Esophagus muscularis mucosa (tissue), 4 donors: ENCODE results near the gene LCE2B. TPM values are rescaled to one million over a fixed set of nuclear protein-coding genes. Genes with fewer than 3 reads are reported as not detected.
A peak's percentile ranks its signal among the peaks of the same experiment; 100 is the strongest.
"Not testable (repeated sequence)": the region's sequence is repeated elsewhere in the genome, so short reads cannot be mapped to it uniquely, and the experiment has no call there.

ENCODE experiments used
- DNase-seq: peaks from one replicate; pipeline ENCODE4 v3.0.0-alpha.2; 2017; ENCODE audit errors: extremely low spot score
- H3K27ac ChIP-seq, 4 donors: fragments of 200-600 bp; sonication (generic); replicated peaks in 1 of 4; 1 replicate in 3 of 4; 2 replicates in 1 of 4; pipeline ENCODE4 v1.5.1; 2016 to 2019; ENCODE audit warnings: mild to moderate bottlenecking in 1 of 4
- H3K27me3 ChIP-seq, 4 donors: fragments of 200-600 bp; sonication (generic); one replicate each; pipeline versions ENCODE4 v1.5.1 to v1.6.0; 2016 to 2019
- H3K36me3 ChIP-seq, 4 donors: fragments of 200-600 bp; sonication (generic); one replicate each; pipeline ENCODE4 v1.5.1; 2016 to 2019
- H3K4me1 ChIP-seq, 4 donors: fragments of 200-600 bp; sonication (generic); one replicate each; pipeline ENCODE4 v1.5.1; 2016 to 2019
- H3K4me3 ChIP-seq, 4 donors: fragments of 200-600 bp; sonication (generic); 1 replicate in 2 of 4; 2 replicates in 2 of 4; pipeline ENCODE4 v1.5.1; 2016 to 2019; ENCODE audit warnings: mild to moderate bottlenecking in 4 of 4, moderate library complexity in 1 of 4
- H3K9me3 ChIP-seq, 4 donors: fragments of 200-600 bp; sonication (generic); 1 replicate in 3 of 4; 2 replicates in 1 of 4; pipeline ENCODE4 v1.5.1; 2016 to 2019
- CTCF ChIP-seq, 3 experiments: fragments of 200-600 bp in 2 of 3; fragments of 450-650 bp in 1 of 3; sonication (generic) in 2 of 3; IDR thresholded peaks; one replicate each; pipeline ENCODE4 v1.5.1; 2017 to 2019; ENCODE audit warnings: antibody characterized with exemption in 3 of 3, mild to moderate bottlenecking in 2 of 3, moderate library complexity in 1 of 3
- EP300 ChIP-seq: sonication (generic); formaldehyde crosslinking; IDR thresholded peaks from one replicate; pipeline ENCODE4 v1.6.1; 2017; ENCODE audit warnings: antibody characterized with exemption
- POLR2A ChIP-seq: fragments of 450-650 bp; IDR thresholded peaks from one replicate; pipeline ENCODE4 v1.6.1; 2017; ENCODE audit warnings: antibody characterized with exemption, moderate library complexity, mild to moderate bottlenecking, low read depth
- POLR2AphosphoS5 ChIP-seq, 2 donors: sonication (generic); formaldehyde crosslinking; IDR thresholded peaks; one replicate each; pipeline ENCODE4 v1.6.1; 2017; ENCODE audit warnings: antibody characterized with exemption in 2 of 2
- WGBS: methylation state at CpG from one replicate; pipeline ENCODE4 v1.1.5; 2018; 5-methylcytosine and 5-hydroxymethylcytosine counted together
- intact Hi-C: fragments of 100-400 bp; cut with DNase I; formaldehyde crosslinking; loops from one replicate; pipeline ENCODE4 v1.15.1; 2023
- total RNA-seq, 4 donors: library from RNA; depleted of rRNA; stranded (reverse); fragments of >200 nt; gene quantifications; one replicate each; pipeline versions ENCODE4 v1.1.0 to v1.2.1, GENCODE V29; 2016

The LCE2B gene, protein sequence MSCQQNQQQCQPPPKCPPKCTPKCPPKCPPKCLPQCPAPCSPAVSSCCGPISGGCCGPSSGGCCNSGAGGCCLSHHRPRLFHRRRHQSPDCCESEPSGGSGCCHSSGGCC
- total RNA-seq, result not detected

DNA sequence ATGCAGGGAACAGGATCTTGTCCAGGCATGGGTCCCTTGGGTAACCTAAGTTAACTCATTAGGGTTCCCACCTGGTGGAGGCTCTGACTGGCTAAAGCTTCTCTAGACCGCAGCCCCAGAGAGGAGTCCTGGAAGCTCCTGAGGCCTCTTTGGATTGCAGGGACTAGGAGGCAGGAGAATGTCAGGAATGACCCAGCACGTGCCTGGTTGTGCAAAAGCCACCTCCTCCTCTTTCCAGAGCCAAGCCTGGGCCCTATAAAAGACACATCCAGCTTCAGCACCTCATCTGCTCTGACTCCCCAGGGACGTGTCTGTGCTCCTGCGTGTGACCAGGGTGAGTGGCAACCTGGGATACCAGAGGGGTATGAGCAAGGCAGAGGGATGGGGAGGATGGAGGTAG, at the start of gene LCE2B:
LCE2B (plus strand) TSS at position 301 of the 400 bp plus-strand sequence. CDS start 721 bp downstream, outside the sequence.
- H3K36me3 ChIP-seq, H3K4me3 ChIP-seq, H3K9me3 ChIP-seq, DNase-seq, H3K27me3 ChIP-seq, H3K27ac ChIP-seq, H3K4me1 ChIP-seq, intact Hi-C loops: not testable (repeated sequence)
- WGBS, result 66% methylated on average over 4 of the region's 4 CpGs

- Histone ChIP-seq H3K9me3 (peaks cover 0 to 6% (median 0%) of the 10 kb centered on the region in 4 donors), H3K27ac (no peak overlapping the region), H3K4me3 (no peak overlapping the region), H3K4me1 (no peaks in the 10 kb centered on the region), H3K36me3 (no peaks in the 10 kb centered on the region), H3K27me3 (no peaks in the 10 kb centered on the region)
- intact Hi-C loops, result no loop called here
- DNase-seq, result peak; percentile 31
- WGBS, result 73% methylated on average over 1 of the region's 1 CpG
- TF ChIP-seq POLR2AphosphoS5 (IDR thresholded peaks at IDR 0.05), result no peak
- TF ChIP-seq CTCF (IDR thresholded peaks at IDR 0.05), result no peak
Observed at GRCh38 chr1:152640351-152640750, 45.6 kb upstream of the LCE2B start.

GRCh38 chr1:152643945-152644344, 42.0 kb upstream of the LCE2B start:
- peak; percentile 29 for DNase-seq
- TF ChIP-seq EP300 (no peak), CTCF (IDR thresholded peaks at IDR 0.05) (no peak), POLR2AphosphoS5 (IDR thresholded peaks at IDR 0.05) (no peak), POLR2A (no peak)
- H3K4me3 ChIP-seq, result no peak overlapping the region
- no peaks in the 10 kb centered on the region for H3K27me3 ChIP-seq
- H3K27ac ChIP-seq, result no peak overlapping the region
- no peaks in the 10 kb centered on the region for H3K36me3 ChIP-seq
- H3K4me1 ChIP-seq, result no peaks in the 10 kb centered on the region
- peaks cover 0 to 2% (median 0%) of the 10 kb centered on the region in 4 donors for H3K9me3 ChIP-seq
- intact Hi-C loops, result no loop called here
- WGBS, result 58% methylated on average over 3 of the region's 3 CpGs

GRCh38 chr1:152645146-152645545, 40.8 kb upstream of the LCE2B start:
- 62% methylated on average over 3 of the region's 3 CpGs for WGBS
- Histone ChIP-seq H3K4me1 (no peaks in the 10 kb centered on the region), H3K27ac (no peak overlapping the region), H3K36me3 (no peaks in the 10 kb centered on the region), H3K9me3 (no peaks in the 10 kb centered on the region), H3K27me3 (no peaks in the 10 kb centered on the region), H3K4me3 (no peak overlapping the region)
- intact Hi-C loops, result no loop called here
- DNase-seq, result no peak
- TF ChIP-seq POLR2A, result no peak
- no peak for TF ChIP-seq CTCF (IDR thresholded peaks at IDR 0.05)
- TF ChIP-seq EP300, result no peak
- no peak for TF ChIP-seq POLR2AphosphoS5 (IDR thresholded peaks at IDR 0.05)

GRCh38 chr1:152646656-152647055, 39.3 kb upstream of the LCE2B start:
- H3K4me3 ChIP-seq, result no peak overlapping the region
- no peaks in the 10 kb centered on the region for H3K27me3 ChIP-seq
- no peak for TF ChIP-seq CTCF (IDR thresholded peaks at IDR 0.05)
- TF ChIP-seq EP300, result no peak
- H3K27ac ChIP-seq, result no peak overlapping the region
- DNase-seq, result no peak
- no peaks in the 10 kb centered on the region for H3K36me3 ChIP-seq
- intact Hi-C loops, result no loop called here
- H3K4me1 ChIP-seq, result no peaks in the 10 kb centered on the region
- H3K9me3 ChIP-seq, result no peaks in the 10 kb centered on the region
